HG03066 (cell line): Measurements from ENCODE around the gene SOD2.
"Not testable (repeated sequence)": the region's sequence is repeated elsewhere in the genome, so short reads cannot be mapped to it uniquely, and the experiment has no call there.

Experiments used
- ATAC-seq: cut with Tn5 transposase; IDR thresholded peaks from one replicate; pipeline ENCODE4 v1.9.1; 2021; ENCODE audit warnings: low read depth; ENCODE audit not compliant: unreplicated experiment

The SOD2 gene

GRCh38 chr6:159693128-159693893 lies at the start of gene SOD2:
SOD2 (minus strand) TSS chr6:159693241; CDS start chr6:159693167, 74 bp downstream.
- peak; percentile 77 for ATAC-seq

GRCh38 chr6:159742165-159742564 lies 49.1 kb upstream of the SOD2 start:
- no peak for ATAC-seq

DNA sequence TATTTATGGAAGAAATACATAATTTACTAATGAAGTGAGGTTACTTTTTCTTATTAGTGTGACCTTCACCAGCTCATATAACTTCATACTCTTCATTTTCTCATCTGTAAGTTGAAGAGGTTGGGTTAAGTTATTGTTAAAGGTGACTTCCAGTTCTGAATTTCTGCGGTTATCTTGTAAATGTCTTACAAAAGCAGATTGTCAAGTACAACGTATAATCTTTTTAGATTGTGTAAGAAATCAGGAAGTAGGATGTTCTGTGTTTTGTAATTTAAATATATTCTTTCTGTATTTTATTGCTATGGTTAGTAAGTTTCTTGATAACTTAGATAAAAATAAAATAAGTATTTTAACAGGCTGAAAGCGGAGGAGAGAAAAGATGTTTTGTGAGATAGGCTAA lies 46.3 kb upstream of the SOD2 start:
- no peak for ATAC-seq

- no peak for ATAC-seq
Measured at GRCh38 chr6:159736908-159737307, 43.9 kb upstream of the SOD2 start.

- not testable (repeated sequence) for ATAC-seq
Measured at GRCh38 chr6:159733395-159733794, 40.4 kb upstream of the SOD2 start.

DNA sequence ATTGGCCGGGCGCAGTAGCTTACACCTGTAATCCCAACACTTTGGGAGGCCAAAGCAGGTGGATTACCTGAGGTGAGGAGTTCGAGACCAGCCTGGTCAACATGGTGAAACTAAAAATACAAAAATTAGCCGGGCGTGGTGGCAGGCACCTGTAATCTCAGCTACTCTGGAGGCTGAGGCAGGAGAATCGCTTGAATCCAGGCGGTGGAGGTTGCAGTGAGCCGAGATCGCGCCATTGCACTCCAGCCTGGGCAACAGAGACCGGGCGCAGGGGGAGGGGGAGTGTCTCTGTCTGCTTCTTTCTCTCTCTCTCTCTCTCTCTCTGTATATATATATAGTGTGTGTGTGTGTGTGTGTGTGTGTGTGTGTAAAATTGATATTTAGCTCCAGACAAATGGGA lies 39.5 kb upstream of the SOD2 start:
- not testable (repeated sequence) for ATAC-seq

DNA sequence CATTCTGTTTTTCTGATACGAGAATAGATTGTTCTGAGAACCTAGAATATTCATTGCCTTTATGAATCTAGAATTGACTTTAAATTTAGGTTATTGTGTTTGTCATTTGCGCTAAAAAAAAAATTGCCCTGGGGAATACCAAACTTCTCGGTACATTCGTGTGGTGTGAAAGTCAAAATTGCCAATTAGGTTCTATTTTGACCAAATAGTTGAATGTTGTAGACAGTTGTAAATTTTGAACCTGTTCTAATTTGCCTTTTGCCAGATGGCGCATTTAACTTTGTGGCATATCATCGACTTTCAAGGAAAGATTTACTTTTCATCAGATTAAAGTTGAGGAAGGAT lies 37.3 kb upstream of the SOD2 start:
- no peak for ATAC-seq

GRCh38 chr6:159729598-159730331 lies 36.7 kb upstream of the SOD2 start:
- ATAC-seq: no peak

GRCh38 chr6:159728531-159728964 lies 35.5 kb upstream of the SOD2 start:
- ATAC-seq: no peak

DNA sequence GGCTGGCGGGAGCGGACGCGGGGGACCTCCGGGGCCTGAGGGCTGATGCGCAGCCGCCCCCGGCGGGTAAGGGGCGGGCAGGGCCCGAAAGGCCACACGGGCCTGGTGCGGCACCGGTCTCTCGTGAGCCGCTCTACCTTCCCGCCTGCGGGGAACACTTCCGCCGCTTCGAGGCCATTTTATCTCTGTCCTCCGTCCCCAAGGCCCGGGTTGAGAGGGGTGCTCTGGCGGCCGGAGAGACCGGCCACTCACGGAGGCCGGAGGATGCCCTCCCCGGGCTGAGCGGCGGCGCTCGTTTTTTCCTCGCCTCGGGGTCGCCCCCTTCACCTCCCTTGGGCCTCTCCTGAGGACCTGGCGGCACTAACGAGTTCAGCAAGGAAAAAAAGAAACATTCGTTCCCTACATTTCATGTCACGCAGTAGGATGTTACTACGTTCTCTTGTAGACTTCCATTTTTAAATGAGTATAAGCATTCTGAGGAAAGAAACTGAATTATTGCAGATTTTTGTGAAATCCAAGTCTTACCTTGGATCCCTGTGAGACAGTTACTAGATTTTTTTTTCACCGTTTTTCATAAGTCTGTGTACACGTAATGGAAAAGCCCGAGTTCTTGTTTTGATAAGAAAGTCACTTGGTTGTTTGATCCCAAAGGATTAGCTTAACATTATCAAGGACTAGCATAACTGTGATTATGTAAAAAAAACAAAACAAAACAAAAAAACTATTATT lies 34.8 kb upstream of the SOD2 start:
- ATAC-seq: peak; percentile 33

DNA sequence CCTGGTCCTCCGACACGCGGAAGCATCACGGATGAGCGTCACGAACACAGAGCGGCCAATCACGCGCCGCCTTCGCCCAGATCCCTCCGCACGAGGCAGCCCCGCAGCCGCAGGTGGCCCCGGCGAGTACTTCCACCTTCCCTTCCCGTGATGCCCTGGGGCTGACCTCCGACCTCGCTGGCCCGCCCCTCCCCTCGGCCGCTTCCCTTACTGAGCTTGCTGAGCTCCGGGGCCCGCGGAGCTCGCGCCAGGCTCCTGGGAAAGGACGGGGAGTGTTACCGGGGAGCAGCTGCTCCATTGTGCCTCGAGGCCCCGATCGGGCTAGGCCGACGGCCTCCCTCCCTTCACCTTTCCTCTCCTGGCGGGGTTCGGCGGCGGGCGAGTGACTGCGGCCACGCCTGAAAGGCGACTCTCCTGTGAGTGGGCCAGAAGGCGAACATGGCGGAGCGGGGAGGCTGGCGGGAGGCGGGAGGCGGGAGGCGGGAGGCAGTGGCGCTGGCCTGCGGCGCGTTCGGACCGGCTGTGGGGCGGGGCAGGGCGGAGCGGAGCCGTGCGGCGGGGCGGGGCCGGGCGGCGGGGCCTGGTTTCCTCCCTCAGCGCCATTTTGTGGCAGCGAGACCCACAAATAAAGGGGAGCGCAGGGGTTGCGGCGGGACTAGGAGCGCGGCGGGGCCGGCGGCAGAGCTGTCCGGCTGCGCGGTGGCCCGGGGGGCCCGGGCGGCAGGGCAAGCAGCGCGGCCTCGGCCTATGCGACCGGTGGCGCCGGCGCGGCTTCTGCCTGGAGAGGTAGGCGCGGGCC lies 34.1 kb upstream of the SOD2 start, which contains the start of gene WTAP:
TSS of gene WTAP (plus strand) at position 589 of the 799 bp plus-strand sequence. CDS start 8,760 bp downstream, outside the sequence.
- peak; percentile 73 for ATAC-seq

DNA sequence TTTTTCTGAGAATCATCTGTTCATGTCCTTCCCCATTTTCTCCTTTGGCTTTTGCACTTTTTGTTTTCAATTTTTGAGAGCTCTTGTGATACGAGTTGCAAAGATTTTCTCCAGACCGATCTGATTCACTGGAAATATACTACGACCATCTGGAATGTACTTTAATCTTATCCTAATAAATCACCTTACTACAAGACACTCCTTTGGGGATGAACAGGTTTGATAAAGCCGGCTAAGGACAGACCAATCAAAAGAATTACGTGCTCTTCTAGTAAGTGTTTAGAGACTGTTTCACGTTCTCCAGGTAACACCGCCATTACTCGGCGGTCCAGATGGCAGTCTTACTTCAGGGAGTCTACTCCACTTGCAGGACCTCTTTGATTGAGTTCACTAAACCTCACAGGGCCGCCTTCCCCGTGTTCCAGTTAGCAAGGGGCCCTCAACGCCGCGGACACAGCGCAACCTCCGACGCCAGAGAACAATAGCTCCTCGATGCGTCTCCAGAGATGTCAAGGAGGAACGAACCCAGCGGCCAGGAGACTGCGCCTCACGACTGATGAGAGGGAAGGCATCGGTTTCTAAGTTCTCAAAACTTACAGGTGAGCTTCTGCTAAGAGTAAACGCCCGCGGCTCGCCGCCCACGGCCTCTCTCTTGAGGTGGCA lies 33.3 kb upstream of the SOD2 start:
- peak; percentile 22 for ATAC-seq

DNA sequence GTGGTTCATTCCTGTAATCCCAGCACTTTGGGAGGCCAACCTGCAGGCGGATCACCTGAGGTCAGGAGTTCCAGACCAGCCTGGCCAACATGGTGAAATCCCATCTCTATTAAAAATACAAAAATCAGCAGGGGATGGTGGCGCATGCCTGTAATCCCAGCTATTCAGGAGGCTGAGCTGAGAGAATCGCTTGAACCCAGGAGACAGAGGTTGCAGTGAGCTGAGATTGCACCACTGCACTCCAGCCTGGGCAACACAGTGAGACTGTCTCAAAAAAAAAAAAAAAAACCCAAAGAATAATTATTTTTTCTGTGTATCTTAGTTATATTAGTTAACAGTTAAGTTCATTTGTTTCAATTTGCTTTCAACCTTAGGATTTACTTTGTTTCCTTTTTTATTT lies 32.2 kb upstream of the SOD2 start:
- ATAC-seq: not testable (repeated sequence)

GRCh38 chr6:159724778-159725177 lies 31.7 kb upstream of the SOD2 start:
- no peak for ATAC-seq

DNA sequence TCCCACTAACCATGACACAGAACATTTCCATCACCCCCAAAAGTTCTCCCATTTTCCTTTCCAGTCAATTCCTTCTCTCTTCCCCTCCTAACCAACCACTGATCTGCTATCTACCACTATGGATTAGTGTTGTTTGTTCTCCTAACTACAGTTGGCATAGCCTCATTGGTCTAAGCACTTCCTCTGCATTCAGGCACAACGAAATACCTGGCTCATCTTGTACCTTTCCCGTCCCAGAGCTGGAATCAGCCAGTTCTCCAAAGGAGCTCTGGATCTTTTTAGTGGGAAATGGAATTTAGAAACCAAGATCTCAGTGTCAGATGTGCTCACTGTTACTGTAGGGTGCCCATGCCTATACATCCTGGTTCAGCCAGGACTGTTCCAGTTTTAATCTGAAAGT lies 30.2 kb upstream of the SOD2 start:
- no peak for ATAC-seq

GRCh38 chr6:159722655-159723054 lies 29.6 kb upstream of the SOD2 start:
- no peak for ATAC-seq

DNA sequence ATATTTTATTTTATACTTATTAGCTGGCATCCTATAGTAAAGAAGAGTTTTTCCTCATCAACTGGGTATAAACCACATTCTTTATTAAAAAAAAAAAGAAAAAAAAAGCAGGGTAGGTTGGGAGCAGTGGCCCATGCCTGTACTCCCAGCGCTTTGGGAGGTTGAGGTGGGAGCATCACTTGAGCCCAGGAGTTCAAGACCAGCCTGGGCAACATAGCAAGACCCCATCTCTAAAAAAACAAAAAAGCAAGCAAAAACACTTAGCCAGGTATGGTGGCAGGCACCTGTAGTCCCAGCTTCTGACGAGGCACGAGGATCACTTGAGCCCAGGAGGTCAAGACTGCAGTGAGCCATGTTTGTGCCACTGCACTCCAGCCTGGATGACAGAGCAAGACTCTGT lies 28.9 kb upstream of the SOD2 start:
- not testable (repeated sequence) for ATAC-seq

- ATAC-seq: no peak
Measured at GRCh38 chr6:159720708-159721107, 27.7 kb upstream of the SOD2 start.

GRCh38 chr6:159719287-159719686 lies 26.2 kb upstream of the SOD2 start:
- ATAC-seq: no peak

GRCh38 chr6:159718634-159719033 lies 25.6 kb upstream of the SOD2 start:
- no peak for ATAC-seq
